Bronchial epithelial cell (primary cell): ENCODE measurements around the gene AFTPH. TPM values are rescaled to one million over a fixed set of nuclear protein-coding genes. Genes with fewer than 3 reads are reported as not detected.

Experiments
- DNase-seq: peaks from one replicate; pipeline ENCODE4 v3.0.0-alpha.2; 2010; ENCODE audit warnings: low read depth
- FAIRE-seq: peaks from 2 replicates; lab custom pipeline; 2011; peaks lifted over from hg19 to GRCh38; lab: Jason Lieb, UNC
- H3K27me3 ChIP-seq: 2 replicates; pipeline ENCODE4 v1.5.1; 2011; ENCODE audit warnings: low read length; ENCODE audit not compliant: control insufficient read depth, insufficient read depth
- H3K36me3 ChIP-seq: 2 replicates; pipeline ENCODE4 v1.5.1; 2011; ENCODE audit warnings: low read length; ENCODE audit not compliant: control insufficient read depth, insufficient read depth
- H3K4me3 ChIP-seq: 2 replicates; pipeline ENCODE4 v1.5.1; 2011; ENCODE audit warnings: mild to moderate bottlenecking, low read depth, low read length, control low read depth
- CTCF ChIP-seq: IDR thresholded peaks from 2 replicates; pipeline ENCODE4 v1.5.1; 2011; ENCODE audit warnings: mild to moderate bottlenecking, moderate library complexity, low read length, control low read depth, inconsistent platforms; ENCODE audit not compliant: insufficient read depth, severe bottlenecking
- total RNA-seq: library from RNA; depleted of rRNA; stranded (reverse); fragments of >200 nt; gene quantifications from 2 replicates; pipeline ENCODE4 v1.2.1, GENCODE V29; 2014

AFTPH gene
- total RNA-seq, 1 donor from 2014 or later, result 56.3 TPM

- H3K4me3 ChIP-seq, result no peak overlapping the region
- no peak for TF ChIP-seq CTCF
- H3K27me3 ChIP-seq, result no peaks in the 10 kb centered on the region
- DNase-seq, result no peak
- FAIRE-seq, result no peak
- H3K36me3 ChIP-seq, result peaks cover 16% of the 10 kb centered on the region
Measured at GRCh38 chr2:64634345-64635267, 110.5 kb downstream of the AFTPH start.

GRCh38 chr2:64635976-64636911, 112.1 kb downstream of the AFTPH start:
- Histone ChIP-seq H3K27me3 (no peaks in the 10 kb centered on the region), H3K4me3 (no peak overlapping the region), H3K36me3 (peaks cover 16% of the 10 kb centered on the region)
- FAIRE-seq, result no peak
- DNase-seq, result peak; percentile 23
- TF ChIP-seq CTCF, result no peak

GRCh38 chr2:64637000-64637635, 113.0 kb downstream of the AFTPH start:
- no peak for TF ChIP-seq CTCF
- DNase-seq (no peak), FAIRE-seq (no peak)
- Histone ChIP-seq H3K36me3 (peaks cover 17% of the 10 kb centered on the region), H3K27me3 (no peaks in the 10 kb centered on the region), H3K4me3 (no peak overlapping the region)

GRCh38 chr2:64637931-64638330, 113.8 kb downstream of the AFTPH start:
- no peak for TF ChIP-seq CTCF
- Histone ChIP-seq H3K27me3 (no peaks in the 10 kb centered on the region), H3K36me3 (peaks cover 17% of the 10 kb centered on the region), H3K4me3 (no peak overlapping the region)
- DNase-seq, result peak; percentile 83
- FAIRE-seq, result no peak

- no peak for TF ChIP-seq CTCF
- Histone ChIP-seq H3K27me3 (no peaks in the 10 kb centered on the region), H3K4me3 (no peak overlapping the region), H3K36me3 (peaks cover 16% of the 10 kb centered on the region)
- no peak for FAIRE-seq
- DNase-seq, result peak; percentile 93
Measured at GRCh38 chr2:64638502-64639120, 114.5 kb downstream of the AFTPH start.
